Adipose tissue (tissue), 3 donors: ENCODE data around the gene PLCL2. TPM values are rescaled to one million over a fixed set of nuclear protein-coding genes. Genes with fewer than 3 reads are reported as not detected.
"Not testable (repeated sequence)": the region's sequence is repeated elsewhere in the genome, so short reads cannot be mapped to it uniquely, and the experiment has no call there.

Source experiments
- H3K27ac ChIP-seq: one replicate; pipeline ENCODE4 v1.5.1; 2013; ENCODE audit warnings: low read depth, low read length
- WGBS, 3 donors: extraction: QIAGEN DNeasy Blood & Tissue Kit; methylation state at CpG; one replicate each; pipeline ENCODE4 v1.1.7; 2013; 5-methylcytosine and 5-hydroxymethylcytosine counted together
- polyA plus RNA-seq, 3 donors: library from polyadenylated mRNA; stranded (reverse); fragments of 200-250 nt; gene quantifications; one replicate each; pipeline ENCODE4 v1.2.3, GENCODE V29; 2013
- donor health status: healthy with polysubstance abuse.
- donor health status: Bipolar disorder and iron deficiency.
- donor health status: healthy.

The PLCL2 gene
- polyA plus RNA-seq, 3 donors: 3.3 to 7.2 (median 6.4) TPM

- WGBS, 3 donors: 51 to 84% (median 66%) methylated on average over 7 of the region's 7 CpGs
- H3K27ac ChIP-seq: no peak overlapping the region
Measured at GRCh38 chr3:16936676-16937230, 52.0 kb downstream of the PLCL2 start.

- H3K27ac ChIP-seq: no peak overlapping the region
- 44 to 84% (median 56%) methylated on average over 6 of the region's 6 CpGs for WGBS, 3 donors
Measured at GRCh38 chr3:16937326-16937845, 52.6 kb downstream of the PLCL2 start.

GRCh38 chr3:16940769-16941700, 56.3 kb downstream of the PLCL2 start:
- 82 to 86% (median 86%) methylated on average over 7 of the region's 7 CpGs for WGBS, 3 donors
- no peak overlapping the region for H3K27ac ChIP-seq

- no peak overlapping the region for H3K27ac ChIP-seq
- 34 to 55% (median 47%) methylated on average over 1 of the region's 1 CpG for WGBS, 3 donors
Measured at GRCh38 chr3:16942955-16943354, 58.2 kb downstream of the PLCL2 start.

GRCh38 chr3:16943857-16944256, 59.1 kb downstream of the PLCL2 start:
- H3K27ac ChIP-seq: no peak overlapping the region

GRCh38 chr3:16944356-16944755, 59.6 kb downstream of the PLCL2 start:
- H3K27ac ChIP-seq: no peak overlapping the region
- WGBS, 3 donors: 85 to 94% (median 91%) methylated on average over 1 of the region's 1 CpG

GRCh38 chr3:16945330-16945729, 60.6 kb downstream of the PLCL2 start:
- no peak overlapping the region for H3K27ac ChIP-seq

GRCh38 chr3:16950282-16950681, 65.5 kb downstream of the PLCL2 start:
- no peak overlapping the region for H3K27ac ChIP-seq
- 93 to 99% (median 98%) methylated on average over 2 of the region's 2 CpGs for WGBS, 3 donors

GRCh38 chr3:16950845-16951244, 66.1 kb downstream of the PLCL2 start:
- WGBS, 3 donors: 83 to 98% (median 94%) methylated on average over 1 of the region's 1 CpG

GRCh38 chr3:16957852-16958251, 73.1 kb downstream of the PLCL2 start:
- 93 to 98% (median 96%) methylated on average over 3 of the region's 3 CpGs for WGBS, 3 donors
- not testable (repeated sequence) for H3K27ac ChIP-seq

More at GRCh38 chr3:16950845-16951244, 66.1 kb downstream of the PLCL2 start:
- no peak overlapping the region for H3K27ac ChIP-seq

- WGBS, 3 donors: 97 to 100% (median 100%) methylated on average over 2 of the region's 2 CpGs
- H3K27ac ChIP-seq: no peak overlapping the region
Measured at GRCh38 chr3:16960125-16960524, 75.4 kb downstream of the PLCL2 start.

GRCh38 chr3:16961621-16962205, 77.0 kb downstream of the PLCL2 start:
- WGBS, 3 donors: 87 to 90% (median 89%) methylated on average over 4 of the region's 4 CpGs
- no peak overlapping the region for H3K27ac ChIP-seq

- H3K27ac ChIP-seq: no peak overlapping the region
- 67 to 72% (median 69%) methylated on average over 3 of the region's 3 CpGs for WGBS, 3 donors
Measured at GRCh38 chr3:16975083-16975482, 90.3 kb downstream of the PLCL2 start.

GRCh38 chr3:16978234-16978920, 93.6 kb downstream of the PLCL2 start:
- H3K27ac ChIP-seq: no peak overlapping the region

GRCh38 chr3:16978921-16979271, 94.1 kb downstream of the PLCL2 start:
- no peak overlapping the region for H3K27ac ChIP-seq
- 82 to 92% (median 91%) methylated on average over 3 of the region's 3 CpGs for WGBS, 3 donors

More at GRCh38 chr3:16978234-16978920, 93.6 kb downstream of the PLCL2 start:
- WGBS, 3 donors: 58 to 89% (median 78%) methylated on average over 4 of the region's 4 CpGs

GRCh38 chr3:16979769-16980515, 95.2 kb downstream of the PLCL2 start:
- H3K27ac ChIP-seq: not testable (repeated sequence)
- WGBS, 3 donors: 96 to 100% (median 98%) methylated on average over 22 to 36 of the region's 43 CpGs

- 98 to 100% (median 98%) methylated on average over 11 to 13 of the region's 26 CpGs for WGBS, 3 donors
- not testable (repeated sequence) for H3K27ac ChIP-seq
Measured at GRCh38 chr3:16980526-16980925, 95.8 kb downstream of the PLCL2 start.

- 53 to 79% (median 56%) methylated on average over 6 of the region's 6 CpGs for whole genome bisulfite sequencing, 3 donors
- H3K27ac ChIP-seq: no peak overlapping the region
Measured at GRCh38 chr3:16982460-16982859, 97.7 kb downstream of the PLCL2 start.
